Neural progenitor cell (in vitro differentiated cells): ENCODE data around the gene LEFTY1. TPM values are rescaled to one million over a fixed set of nuclear protein-coding genes. Genes with fewer than 3 reads are reported as not detected.

Source experiments
- DNase-seq: peaks from one replicate; pipeline ENCODE4 v3.0.0-alpha.2; 2016; ENCODE audit warnings: low spot score
- H2AFZ ChIP-seq: fragments of 200-600 bp; sonication (generic); replicated peaks from 2 replicates; pipeline ENCODE4 v1.6.1; 2016; ENCODE audit warnings: antibody characterized with exemption
- H3F3A ChIP-seq: fragments of 200-600 bp; sonication (generic); 2 replicates; pipeline ENCODE4 v1.6.1; 2016; ENCODE audit warnings: antibody characterized with exemption, low read depth
- H3K27ac ChIP-seq: fragments of 200-600 bp; sonication (generic); 2 replicates; pipeline ENCODE4 v1.5.1; 2016; ENCODE audit warnings: mild to moderate bottlenecking
- H3K27me3 ChIP-seq: fragments of 200-600 bp; sonication (generic); 2 replicates; pipeline ENCODE4 v1.6.1; 2016; ENCODE audit warnings: mild to moderate bottlenecking, moderate library complexity
- H3K36me3 ChIP-seq: fragments of 200-600 bp; sonication (generic); 2 replicates; pipeline ENCODE4 v1.5.1; 2016
- H3K4me1 ChIP-seq: fragments of 200-600 bp; sonication (generic); 2 replicates; pipeline ENCODE4 v1.6.1; 2016; ENCODE audit warnings: mixed run types
- H3K4me2 ChIP-seq: fragments of 200-600 bp; sonication (generic); 2 replicates; pipeline ENCODE4 v1.6.1; 2016
- H3K4me3 ChIP-seq: fragments of 200-600 bp; sonication (generic); 2 replicates; pipeline ENCODE4 v1.5.1; 2016
- H3K79me2 ChIP-seq: fragments of 200-600 bp; sonication (generic); 2 replicates; pipeline ENCODE4 v1.6.1; 2016; ENCODE audit warnings: low read depth
- H3K9ac ChIP-seq: fragments of 200-600 bp; sonication (generic); 2 replicates; pipeline ENCODE4 v1.6.1; 2016
- H3K9me3 ChIP-seq: fragments of 200-600 bp; sonication (generic); 2 replicates; pipeline ENCODE4 v1.5.1; 2016; ENCODE audit warnings: low read depth
- H4K20me1 ChIP-seq: fragments of 200-600 bp; sonication (generic); 2 replicates; pipeline ENCODE4 v1.6.1; 2016; ENCODE audit warnings: low read depth
- H3K27ac Mint-ChIP-seq: 3 replicates; pipeline ENCODE4 v1.8.0; 2021; ENCODE audit warnings: mixed read lengths
- H3K27me3 Mint-ChIP-seq: 2 replicates; pipeline ENCODE4 v1.8.0; 2022; ENCODE audit warnings: low read depth, mild to moderate bottlenecking, inconsistent platforms, moderate library complexity, mixed read lengths; ENCODE audit not compliant: insufficient read depth
- H3K36me3 Mint-ChIP-seq: 3 replicates; pipeline ENCODE4 v1.8.0; 2021; ENCODE audit warnings: mixed read lengths
- H3K4me1 Mint-ChIP-seq: 3 replicates; pipeline ENCODE4 v1.8.0; 2021; ENCODE audit warnings: mixed read lengths
- H3K4me3 Mint-ChIP-seq: 3 replicates; pipeline ENCODE4 v1.8.0; 2021; ENCODE audit warnings: mild to moderate bottlenecking, moderate library complexity, mixed read lengths
- H3K9me3 Mint-ChIP-seq: 3 replicates; pipeline ENCODE4 v1.8.0; 2020; ENCODE audit warnings: mixed read lengths
- EZH2 ChIP-seq: fragments of 200-600 bp; sonication (generic); IDR thresholded peaks from 2 replicates; pipeline ENCODE4 v1.6.1; 2017; ENCODE audit warnings: antibody characterized with exemption, mild to moderate bottlenecking, moderate library complexity
- EZH2phosphoT487 ChIP-seq: fragments of 200-600 bp; sonication (generic); IDR thresholded peaks from 2 replicates; pipeline ENCODE4 v1.6.1; 2017; ENCODE audit warnings: antibody characterized with exemption
- total RNA-seq: library from RNA; depleted of rRNA; stranded (reverse); fragments of >200 nt; gene quantifications from 2 replicates; pipeline ENCODE4 v1.2.3, GENCODE V29; 2015; ENCODE audit warnings: low replicate concordance
- TF ChIP-seq, protein P1 (sequence below): fragments of 200-600 bp; sonication (generic); IDR thresholded peaks from 2 replicates; pipeline ENCODE4 v1.5.1; 2017; ENCODE audit warnings: antibody characterized with exemption, mild to moderate bottlenecking

Gene LEFTY1
- total RNA-seq, 1 donor from 2014 or later = not detected

DNA sequence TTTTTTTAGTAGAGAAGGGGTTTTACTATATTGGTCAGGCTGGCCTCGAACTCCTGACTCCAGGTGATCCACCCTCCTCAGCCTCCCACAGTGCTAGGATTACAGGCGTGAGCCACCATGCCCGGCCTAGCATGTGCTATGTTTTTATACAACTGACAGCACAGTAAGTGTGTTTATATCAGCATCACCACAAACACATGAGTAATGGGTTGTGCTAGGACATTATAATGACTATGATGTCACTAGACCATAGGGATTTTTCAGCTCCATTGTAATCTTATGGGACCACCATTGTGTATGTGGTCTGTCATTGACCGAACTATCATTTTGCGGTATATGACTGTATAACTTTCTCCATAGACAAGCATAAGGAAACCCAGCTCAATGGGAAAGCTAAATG lies 45.8 kb upstream of the LEFTY1 start:
- H3K4me2 ChIP-seq = no peak overlapping the region
- no peaks in the 10 kb centered on the region for H3K9me3 ChIP-seq
- H3K36me3 Mint-ChIP-seq = no peaks in the 10 kb centered on the region
- H3K9me3 Mint-ChIP-seq = no peaks in the 10 kb centered on the region
- H2AFZ ChIP-seq = no peak overlapping the region
- no peak overlapping the region for H3K27ac Mint-ChIP-seq
- H3F3A ChIP-seq = no peaks in the 10 kb centered on the region
- no peak overlapping the region for H3K4me3 Mint-ChIP-seq
- H3K36me3 ChIP-seq = no peaks in the 10 kb centered on the region
- H3K27me3 Mint-ChIP-seq = peaks cover 3% of the 10 kb centered on the region
- H3K9ac ChIP-seq = no peak overlapping the region
- TF ChIP-seq, protein P1, sequence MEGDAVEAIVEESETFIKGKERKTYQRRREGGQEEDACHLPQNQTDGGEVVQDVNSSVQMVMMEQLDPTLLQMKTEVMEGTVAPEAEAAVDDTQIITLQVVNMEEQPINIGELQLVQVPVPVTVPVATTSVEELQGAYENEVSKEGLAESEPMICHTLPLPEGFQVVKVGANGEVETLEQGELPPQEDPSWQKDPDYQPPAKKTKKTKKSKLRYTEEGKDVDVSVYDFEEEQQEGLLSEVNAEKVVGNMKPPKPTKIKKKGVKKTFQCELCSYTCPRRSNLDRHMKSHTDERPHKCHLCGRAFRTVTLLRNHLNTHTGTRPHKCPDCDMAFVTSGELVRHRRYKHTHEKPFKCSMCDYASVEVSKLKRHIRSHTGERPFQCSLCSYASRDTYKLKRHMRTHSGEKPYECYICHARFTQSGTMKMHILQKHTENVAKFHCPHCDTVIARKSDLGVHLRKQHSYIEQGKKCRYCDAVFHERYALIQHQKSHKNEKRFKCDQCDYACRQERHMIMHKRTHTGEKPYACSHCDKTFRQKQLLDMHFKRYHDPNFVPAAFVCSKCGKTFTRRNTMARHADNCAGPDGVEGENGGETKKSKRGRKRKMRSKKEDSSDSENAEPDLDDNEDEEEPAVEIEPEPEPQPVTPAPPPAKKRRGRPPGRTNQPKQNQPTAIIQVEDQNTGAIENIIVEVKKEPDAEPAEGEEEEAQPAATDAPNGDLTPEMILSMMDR = no peak
- TF ChIP-seq EZH2phosphoT487 = no peak
- DNase-seq = no peak
- no peaks in the 10 kb centered on the region for H3K4me1 Mint-ChIP-seq
- H3K27me3 ChIP-seq = peaks cover 13% of the 10 kb centered on the region
- no peaks in the 10 kb centered on the region for H4K20me1 ChIP-seq
- no peak overlapping the region for H3K4me3 ChIP-seq
- no peak overlapping the region for H3K27ac ChIP-seq
- no peaks in the 10 kb centered on the region for H3K4me1 ChIP-seq
- no peaks in the 10 kb centered on the region for H3K79me2 ChIP-seq

DNA sequence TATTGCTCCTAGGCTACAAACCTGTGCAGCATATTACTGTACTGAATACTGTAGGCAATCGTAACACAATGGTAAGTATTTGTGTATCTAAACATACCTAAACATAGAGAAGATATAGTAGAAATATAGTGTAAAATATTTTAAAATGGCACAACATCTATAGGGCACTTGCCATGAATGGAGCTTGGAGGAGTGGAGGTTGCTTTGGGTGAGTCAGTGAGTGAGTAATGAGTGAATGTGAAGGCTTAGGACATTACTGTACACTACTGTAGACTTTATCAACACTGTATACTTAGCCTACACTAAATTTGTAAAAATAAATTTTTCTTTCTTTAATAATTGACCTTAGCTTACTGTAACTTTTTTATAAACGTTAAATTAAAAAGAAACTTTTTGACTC lies 44.1 kb upstream of the LEFTY1 start:
- no peak overlapping the region for H3K27ac ChIP-seq
- no peaks in the 10 kb centered on the region for H3F3A ChIP-seq
- H3K4me1 Mint-ChIP-seq = no peaks in the 10 kb centered on the region
- H3K27me3 ChIP-seq = no peaks in the 10 kb centered on the region
- H4K20me1 ChIP-seq = no peaks in the 10 kb centered on the region
- no peak overlapping the region for H3K4me2 ChIP-seq
- H3K36me3 ChIP-seq = no peaks in the 10 kb centered on the region
- no peaks in the 10 kb centered on the region for H3K9me3 Mint-ChIP-seq
- no peak overlapping the region for H3K4me3 Mint-ChIP-seq
- H3K9me3 ChIP-seq = no peaks in the 10 kb centered on the region
- no peak for DNase-seq
- no peak overlapping the region for H2AFZ ChIP-seq
- H3K27ac Mint-ChIP-seq = no peak overlapping the region
- H3K36me3 Mint-ChIP-seq = no peaks in the 10 kb centered on the region
- no peaks in the 10 kb centered on the region for H3K4me1 ChIP-seq
- no peak for TF ChIP-seq EZH2
- TF ChIP-seq EZH2phosphoT487 = no peak
- TF ChIP-seq, protein P1 = no peak
- H3K27me3 Mint-ChIP-seq = peaks cover 3% of the 10 kb centered on the region
- no peak overlapping the region for H3K9ac ChIP-seq
- no peak overlapping the region for H3K4me3 ChIP-seq
- H3K79me2 ChIP-seq = no peaks in the 10 kb centered on the region

DNA sequence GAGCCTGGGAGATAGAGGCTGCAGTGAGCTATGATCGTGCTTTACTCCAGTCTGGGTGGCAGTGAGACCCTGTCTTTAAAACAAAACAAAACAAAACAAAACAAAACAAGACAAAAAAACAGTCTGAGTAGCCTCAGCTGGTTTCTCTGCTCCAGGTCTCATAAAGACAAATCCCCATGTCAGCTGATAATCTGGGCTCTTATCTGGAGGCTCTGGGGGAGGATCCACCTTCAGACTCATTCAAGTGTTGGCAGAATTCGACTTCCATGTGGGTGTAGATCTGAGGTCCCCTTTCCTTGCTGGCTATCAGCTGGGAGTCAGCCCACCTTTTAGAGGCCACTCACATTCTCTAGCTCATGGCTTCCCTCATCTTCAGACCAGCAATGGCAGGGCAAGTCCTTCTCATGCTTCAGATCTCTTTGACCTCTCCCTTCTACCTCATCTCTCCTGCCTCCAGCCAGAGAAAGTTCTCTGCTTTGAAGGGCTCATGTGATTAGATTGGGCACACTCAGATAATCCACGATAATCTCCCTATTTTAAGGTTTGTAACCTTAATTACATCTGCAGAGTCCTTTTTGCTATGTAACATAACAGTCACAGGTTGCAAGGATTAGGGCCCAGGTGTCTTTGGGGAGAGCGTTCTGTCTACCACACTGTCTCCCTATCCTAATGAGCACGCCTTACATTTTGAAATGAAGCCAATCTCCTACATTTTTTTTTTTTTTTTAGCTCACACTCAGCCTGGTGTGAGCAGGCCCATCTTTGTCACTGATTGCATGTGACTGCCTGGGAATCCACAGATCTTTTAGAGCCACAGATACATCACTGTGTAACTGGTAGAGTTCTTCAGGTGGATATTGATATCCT lies 42.6 kb upstream of the LEFTY1 start:
- Histone ChIP-seq H3K79me2 (no peaks in the 10 kb centered on the region), H3K27ac (no peak overlapping the region), H3K27me3 (no peaks in the 10 kb centered on the region), H2AFZ (no peak overlapping the region), H3K4me1 (no peaks in the 10 kb centered on the region), H3F3A (peaks cover 5% of the 10 kb centered on the region), H3K4me2 (peak overlapping the region; percentile 5), H3K9ac (no peak overlapping the region), H3K36me3 (no peaks in the 10 kb centered on the region), H3K4me3 (no peak overlapping the region), H3K9me3 (no peaks in the 10 kb centered on the region), H4K20me1 (no peaks in the 10 kb centered on the region)
- H3K4me3 Mint-ChIP-seq = peak overlapping the region; percentile 36
- H3K36me3 Mint-ChIP-seq = no peaks in the 10 kb centered on the region
- H3K27me3 Mint-ChIP-seq = peaks cover 5% of the 10 kb centered on the region
- DNase-seq = no peak
- no peaks in the 10 kb centered on the region for H3K4me1 Mint-ChIP-seq
- H3K9me3 Mint-ChIP-seq = no peaks in the 10 kb centered on the region
- TF ChIP-seq EZH2 (no peak), EZH2phosphoT487 (no peak)
- TF ChIP-seq, protein P1 = no peak
- no peak overlapping the region for H3K27ac Mint-ChIP-seq
